Measurements from ENCODE around the gene KCTD7.
"Not testable (repeated sequence)": the region's sequence is repeated elsewhere in the genome, so short reads cannot be mapped to it uniquely, and the experiment has no call there.

KCTD7 gene

DNA sequence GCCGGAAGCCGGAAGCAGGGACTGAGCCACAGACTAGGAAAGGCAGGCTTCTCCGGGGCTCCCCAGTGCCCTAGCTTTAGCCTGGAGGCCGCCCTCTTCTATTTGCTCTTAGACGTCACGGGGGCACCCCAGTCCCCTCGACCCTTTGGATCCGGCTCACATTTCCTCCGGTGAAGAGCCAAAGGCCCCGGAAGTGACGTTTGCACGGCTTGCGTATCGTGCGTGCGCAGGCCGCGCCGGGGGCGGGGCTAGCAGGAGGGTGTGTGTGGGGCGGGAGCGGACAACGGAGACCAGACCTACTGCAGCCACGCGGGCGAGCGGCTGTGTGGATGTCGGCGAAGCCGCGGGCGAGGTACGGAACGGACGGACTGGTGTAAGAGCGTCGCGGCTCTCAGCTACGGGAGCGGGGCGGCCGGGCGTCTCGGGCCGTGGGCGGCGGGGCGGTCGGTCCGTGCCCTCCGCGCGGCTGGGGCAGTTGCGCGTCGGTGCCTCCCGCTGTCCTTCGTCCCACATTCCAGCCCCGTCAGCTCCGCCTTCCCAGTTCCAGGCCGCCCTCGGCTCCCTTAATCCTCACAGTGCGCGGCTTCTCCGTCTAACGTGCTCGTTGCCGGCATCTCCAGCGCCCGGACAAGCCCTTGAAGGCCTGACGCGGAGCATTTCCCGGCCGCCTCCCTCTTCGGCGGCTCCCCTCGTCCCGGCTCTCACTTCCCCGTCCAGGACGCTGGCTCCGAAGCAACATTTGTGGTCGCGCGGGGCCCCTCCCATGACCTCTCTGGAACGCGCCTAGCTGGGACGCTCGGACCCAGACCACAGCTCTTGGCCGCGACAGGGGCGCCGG lies 25.8 kb downstream of the KCTD7 start:
- peak; percentile 94 for DNase-seq (ENCODE audit: low read depth)

DNA sequence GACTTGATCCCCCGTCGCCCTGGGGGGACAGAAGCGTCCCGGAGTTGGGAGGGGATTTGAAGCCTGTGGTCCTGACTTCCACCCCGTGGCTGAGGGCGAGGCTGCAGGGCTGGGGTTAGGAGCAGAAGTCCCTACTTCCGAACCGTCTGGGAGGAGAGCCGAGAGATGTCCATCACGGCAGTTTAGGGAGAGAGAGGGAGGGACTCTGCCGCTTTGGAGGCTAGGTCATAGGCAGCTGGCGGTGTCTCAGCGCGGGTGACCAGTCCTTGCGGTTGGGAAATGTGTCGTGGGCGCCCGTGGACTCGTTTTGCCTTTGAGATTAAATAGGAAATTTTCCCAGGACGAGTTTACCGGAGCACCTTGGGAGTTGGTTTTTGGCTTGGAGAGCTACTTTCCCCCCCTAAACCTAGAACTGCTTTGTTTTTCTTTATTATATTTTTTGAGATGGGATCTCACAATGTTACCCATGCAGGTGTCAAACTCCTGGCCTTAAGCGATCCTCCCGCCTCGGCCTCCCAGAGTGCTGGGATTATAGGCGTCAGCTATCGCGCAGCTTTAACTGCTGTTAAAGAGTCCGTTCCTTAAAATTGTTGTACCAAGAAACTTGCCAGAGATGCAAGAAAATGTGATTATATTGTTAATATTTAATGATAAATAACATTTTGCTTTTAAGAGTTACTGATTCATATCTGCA lies 26.6 kb downstream of the KCTD7 start:
- DNase-seq (ENCODE audit: low read depth): not testable (repeated sequence)

DNA sequence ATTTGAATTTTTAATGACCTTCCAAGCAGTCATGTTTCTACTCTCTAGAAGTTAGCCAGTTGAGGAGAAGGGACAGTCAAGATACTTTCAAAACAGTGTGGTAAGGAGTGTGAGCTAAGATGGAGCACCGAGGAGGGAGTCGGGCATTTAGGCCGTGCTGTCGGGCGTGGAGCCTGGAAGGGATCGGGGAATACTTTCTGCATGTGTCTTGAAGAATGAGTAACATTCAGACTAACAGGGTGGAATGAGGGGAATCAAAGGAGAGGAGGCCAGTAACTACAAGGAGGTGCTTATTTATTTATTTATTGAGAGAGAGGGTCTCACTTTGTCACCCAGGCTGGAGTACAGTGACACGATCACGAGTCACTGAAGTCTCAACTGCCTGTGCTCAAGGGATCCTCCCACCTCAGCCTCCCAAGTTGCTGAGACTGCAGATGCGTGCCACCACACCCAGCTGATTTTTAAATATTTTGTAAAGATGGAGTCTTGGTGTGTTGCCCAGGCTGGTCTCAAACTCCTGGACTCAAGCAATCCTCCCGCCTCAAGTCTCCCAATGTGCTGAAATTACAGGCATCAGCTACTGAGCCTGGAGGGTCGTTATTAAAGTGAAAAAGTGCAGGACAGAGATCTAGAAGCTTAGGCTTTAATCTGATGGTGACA lies 27.3 kb downstream of the KCTD7 start:
- not testable (repeated sequence) for DNase-seq (ENCODE audit: low read depth)

DNA sequence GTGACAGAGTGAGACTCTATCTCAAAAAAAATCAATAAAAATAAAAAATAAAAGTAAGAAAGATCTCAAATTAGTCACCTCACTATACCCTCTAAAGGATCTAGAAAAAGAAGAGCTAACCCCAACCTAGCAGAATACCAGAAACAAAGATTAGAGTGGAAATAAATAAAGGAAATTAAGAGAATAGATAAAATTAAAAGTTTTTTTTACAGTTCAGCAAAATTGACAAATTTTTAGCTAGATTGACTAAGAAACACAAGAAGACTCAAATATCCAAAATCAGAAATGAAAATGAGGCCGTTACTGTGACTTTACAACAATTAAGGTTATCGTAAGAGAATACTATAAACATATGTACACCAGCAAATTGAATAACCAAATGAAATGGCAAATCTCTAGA lies 29.1 kb downstream of the KCTD7 start:
- DNase-seq (ENCODE audit: low read depth): no peak

DNA sequence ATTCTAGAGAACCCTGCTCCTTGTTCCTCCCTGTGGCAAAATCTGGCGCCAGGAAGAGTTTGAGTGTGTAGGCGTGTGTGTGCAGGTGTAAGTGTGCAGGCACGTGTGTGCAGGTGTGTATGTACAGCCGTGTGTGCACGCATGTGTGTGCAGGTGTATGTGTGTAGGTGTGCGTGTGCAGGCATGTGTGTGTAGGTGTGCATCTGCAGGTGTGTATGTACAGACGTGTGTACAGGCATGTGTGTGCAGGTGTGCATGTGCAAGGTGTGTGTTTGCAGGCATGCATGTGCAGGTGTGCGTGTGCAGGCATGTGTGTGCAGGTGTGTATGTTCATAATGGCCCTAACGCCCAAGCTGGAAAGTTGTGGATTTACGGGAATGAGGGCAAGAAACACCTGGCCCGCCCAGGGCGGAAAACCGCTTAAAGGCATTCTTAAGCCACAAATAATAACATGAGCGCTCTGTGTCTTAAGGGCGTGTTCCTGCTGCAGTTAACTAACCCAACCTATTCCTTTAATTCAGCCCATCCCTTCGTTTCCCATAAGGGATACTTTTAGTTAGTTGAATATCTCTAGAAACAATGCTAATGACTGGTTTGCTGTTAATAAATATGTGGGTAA lies 34.1 kb downstream of the KCTD7 start:
- DNase-seq (ENCODE audit: low read depth): no peak

DNA sequence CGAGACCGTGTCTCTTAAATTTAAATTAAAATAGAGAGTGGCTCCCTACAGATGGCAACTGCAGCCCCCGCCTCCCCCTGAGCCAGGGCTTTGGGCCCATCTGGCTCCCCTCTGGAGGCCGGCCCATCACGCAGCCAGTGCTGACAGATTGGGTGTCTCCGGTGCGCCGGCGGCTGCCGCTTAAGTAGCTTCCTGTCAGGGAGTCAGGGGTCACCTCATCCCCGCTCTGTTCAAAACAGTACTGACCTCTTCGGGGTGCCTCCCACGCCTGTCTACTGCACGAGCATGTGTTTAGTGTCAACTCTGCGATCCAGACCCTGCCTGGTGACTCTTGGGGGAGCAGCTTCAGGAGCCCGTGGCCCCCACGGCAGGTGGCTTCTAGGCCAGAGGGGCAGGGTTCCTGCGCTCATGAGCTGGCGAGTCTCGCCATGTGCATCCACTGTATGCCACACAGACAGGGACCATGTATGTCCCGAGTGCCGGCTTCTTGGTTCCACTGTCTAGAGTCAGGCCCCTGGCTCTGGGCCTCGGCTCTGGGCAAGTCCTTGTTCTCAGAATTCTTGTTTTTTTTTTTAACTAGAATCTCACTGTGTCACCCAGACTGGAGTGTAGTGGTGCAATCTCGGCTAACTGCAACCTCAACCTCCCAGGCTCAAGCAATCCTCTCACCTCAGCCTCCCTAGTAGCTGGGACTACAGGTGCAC lies 36.1 kb downstream of the KCTD7 start:
- no peak for DNase-seq (ENCODE audit: low read depth)

DNA sequence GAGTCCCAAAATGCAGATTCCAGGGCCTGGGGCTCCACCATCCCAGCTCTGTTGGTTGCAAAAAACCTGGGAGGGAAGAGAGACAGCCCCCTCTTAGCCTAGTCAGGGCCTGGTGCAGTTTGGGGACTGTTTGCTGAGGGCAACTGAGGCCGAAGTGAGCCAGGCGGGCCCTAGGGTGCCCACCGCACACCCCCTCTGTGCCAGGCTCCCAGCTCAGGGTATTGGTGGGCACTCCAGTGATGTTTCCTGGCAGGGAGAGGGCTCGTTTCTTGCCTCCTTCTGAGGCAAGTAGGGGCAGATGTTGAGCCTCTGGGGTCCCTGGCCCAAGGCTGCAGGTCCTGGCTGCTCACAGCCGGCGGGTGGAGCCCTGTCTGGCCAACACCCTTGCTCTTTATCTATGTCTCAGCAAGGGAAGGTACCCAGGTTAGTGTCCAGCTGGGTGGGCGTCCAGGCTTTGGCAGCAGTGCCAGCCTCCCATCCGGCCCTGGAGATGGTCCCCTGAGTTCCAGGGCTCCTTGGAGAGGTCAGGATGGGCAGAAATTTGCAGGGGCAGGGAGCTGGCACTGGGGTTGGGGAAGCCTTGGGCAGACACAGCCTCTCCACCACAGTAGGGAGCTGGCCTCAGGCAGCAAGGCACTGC lies 37.8 kb downstream of the KCTD7 start:
- DNase-seq (ENCODE audit: low read depth): no peak

DNA sequence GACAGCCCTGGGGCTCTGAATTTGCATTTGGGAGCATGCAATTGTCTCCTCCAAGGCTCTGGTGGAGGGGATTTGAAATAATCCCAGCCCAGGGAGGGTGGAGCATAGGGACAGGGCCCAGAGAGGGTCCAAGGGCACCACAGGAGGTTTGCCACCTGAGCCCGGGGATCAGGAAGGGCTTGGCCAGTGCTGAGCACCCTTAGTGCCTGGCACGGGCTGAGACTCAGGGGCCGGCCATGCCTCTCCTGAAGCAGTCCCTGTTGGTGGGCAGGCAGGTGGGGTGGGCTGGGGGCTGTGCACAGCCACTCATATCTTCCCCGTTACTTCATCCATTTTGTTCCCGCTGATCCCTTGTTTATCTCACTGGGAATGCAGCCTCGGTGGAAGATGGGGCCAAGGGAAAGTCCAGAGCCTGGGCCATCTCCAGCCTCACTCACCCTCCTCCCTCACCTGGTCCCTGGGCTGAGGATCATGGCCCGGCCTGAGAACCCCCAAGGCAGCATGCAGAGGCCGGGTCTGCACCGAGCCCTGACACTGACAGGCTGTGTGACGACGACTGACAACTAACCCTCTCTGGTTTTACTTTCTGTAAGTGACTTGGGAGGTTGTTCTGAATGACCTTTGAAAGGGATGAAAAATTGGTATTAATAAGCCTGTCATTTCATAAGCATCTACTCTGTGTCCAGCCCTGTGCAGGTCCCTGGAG lies 38.5 kb downstream of the KCTD7 start:
- DNase-seq (ENCODE audit: low read depth): no peak

DNA sequence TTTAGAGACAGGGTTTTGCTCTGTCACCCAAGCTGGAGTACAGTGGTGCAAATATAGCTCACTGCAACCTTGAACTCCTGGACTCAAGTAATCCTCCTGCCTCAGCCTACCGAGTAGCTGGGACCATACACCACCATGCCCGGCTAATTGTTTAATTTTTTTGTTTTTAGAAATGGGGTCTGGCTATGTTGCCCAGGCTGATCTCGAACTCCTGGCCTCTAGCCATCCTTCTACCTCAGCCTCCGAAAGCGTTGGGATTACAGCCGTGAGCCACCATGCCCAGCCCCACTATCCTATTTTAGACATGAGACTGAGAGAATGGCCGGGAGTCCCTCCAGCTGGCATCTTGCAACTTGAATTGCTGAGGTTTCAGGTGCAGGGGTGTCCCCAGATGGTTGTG lies 39.4 kb downstream of the KCTD7 start:
- DNase-seq (ENCODE audit: low read depth): no peak

DNA sequence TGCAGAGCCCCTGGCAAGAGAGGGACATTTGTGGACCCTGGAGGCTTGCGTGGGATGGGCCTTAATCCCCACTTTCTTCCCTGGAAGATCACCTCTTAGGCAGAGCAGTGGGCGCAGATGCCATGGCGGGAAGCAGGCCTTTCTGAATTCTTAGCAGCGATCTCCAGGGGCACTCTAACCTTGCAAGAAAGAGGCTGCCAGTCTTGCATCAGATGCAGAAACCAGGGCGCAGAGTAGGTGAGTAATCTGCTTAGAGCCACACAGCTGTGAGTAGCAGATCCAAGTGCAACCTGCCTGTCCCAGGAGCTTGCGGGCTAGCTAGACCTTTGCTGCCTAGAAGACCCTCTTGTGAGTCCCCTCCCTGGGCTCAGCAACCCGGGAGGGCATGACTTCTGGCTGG lies 40.0 kb downstream of the KCTD7 start:
- DNase-seq (ENCODE audit: low read depth): no peak

DNA sequence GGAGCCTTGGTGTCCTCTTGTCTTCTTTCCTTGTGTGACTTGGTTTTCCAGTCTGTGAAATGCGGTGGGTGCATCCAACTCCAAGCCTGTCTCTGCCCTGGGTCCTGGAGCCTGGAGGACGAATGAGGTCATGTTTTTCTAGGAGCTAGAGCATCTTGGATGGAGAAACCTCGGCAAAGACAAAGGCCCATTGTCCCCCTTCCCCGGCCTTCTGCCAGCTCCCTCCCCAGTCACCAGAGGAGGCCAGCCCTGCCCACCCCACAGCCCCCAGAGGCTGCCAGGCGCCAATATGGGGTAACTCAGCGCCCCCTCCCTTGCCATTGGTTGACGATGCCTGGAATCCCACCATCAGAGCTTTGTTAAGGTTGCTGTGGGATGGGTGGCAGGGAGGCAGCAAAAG lies 40.4 kb downstream of the KCTD7 start:
- DNase-seq (ENCODE audit: low read depth): no peak

DNA sequence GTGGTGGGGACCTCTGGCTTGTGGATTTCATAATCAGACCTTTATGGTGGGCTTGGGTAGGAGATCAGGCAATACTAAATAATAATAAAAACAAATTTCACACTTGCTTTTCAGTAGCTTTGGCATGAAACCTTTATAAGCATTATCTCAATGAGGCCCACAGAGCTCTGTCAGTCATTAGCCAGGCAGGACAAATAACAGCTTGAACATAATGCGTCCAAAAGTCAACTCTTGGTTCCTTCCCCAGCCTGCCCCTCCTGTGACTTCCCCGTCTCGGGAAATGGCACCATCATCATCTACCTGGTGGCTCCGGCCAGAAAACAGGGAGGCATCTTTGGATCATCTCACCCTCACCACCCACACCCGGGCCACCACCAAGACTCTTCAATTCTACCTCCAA lies 40.8 kb downstream of the KCTD7 start:
- DNase-seq (ENCODE audit: low read depth): no peak

DNA sequence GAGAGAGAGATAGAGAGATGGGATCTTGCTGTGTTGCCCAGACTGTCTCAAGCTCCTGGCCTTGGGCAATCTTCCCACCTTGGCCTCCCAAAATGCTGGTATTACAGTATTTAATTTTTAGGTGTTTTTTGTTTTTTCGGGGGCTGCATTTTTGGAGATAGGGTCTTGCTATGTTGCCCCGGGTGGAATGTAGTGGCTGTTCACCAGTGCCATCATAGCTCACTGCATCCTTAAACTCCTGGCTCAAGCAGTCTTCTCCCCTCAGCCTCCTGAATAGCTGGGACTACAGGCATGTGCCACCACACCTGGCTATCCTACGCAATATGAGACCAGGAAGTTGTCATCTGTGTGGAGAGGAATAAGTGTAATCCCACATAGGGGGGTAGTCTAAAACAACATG lies 42.4 kb downstream of the KCTD7 start:
- no peak for DNase-seq (ENCODE audit: low read depth)

DNA sequence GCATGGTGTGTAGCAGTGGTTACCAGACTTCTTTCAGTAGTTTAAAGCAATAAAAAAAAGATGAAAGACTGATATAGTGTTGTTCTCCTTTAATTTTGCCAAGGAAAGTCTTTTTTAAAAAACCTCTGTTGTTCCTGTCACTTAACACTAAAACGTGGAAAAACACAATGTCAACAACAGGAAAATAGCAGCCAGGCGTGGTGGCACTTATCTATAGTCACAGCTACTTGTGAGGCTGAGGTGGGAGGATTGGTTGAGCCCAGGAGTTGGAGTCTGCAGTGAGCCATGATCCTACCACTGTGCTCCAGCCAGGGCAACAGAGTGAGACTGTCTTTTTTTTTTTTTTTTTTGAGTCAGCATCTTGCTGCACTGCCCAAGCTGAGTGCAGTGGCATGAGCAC lies 42.8 kb downstream of the KCTD7 start:
- DNase-seq (ENCODE audit: low read depth): not testable (repeated sequence)

DNA sequence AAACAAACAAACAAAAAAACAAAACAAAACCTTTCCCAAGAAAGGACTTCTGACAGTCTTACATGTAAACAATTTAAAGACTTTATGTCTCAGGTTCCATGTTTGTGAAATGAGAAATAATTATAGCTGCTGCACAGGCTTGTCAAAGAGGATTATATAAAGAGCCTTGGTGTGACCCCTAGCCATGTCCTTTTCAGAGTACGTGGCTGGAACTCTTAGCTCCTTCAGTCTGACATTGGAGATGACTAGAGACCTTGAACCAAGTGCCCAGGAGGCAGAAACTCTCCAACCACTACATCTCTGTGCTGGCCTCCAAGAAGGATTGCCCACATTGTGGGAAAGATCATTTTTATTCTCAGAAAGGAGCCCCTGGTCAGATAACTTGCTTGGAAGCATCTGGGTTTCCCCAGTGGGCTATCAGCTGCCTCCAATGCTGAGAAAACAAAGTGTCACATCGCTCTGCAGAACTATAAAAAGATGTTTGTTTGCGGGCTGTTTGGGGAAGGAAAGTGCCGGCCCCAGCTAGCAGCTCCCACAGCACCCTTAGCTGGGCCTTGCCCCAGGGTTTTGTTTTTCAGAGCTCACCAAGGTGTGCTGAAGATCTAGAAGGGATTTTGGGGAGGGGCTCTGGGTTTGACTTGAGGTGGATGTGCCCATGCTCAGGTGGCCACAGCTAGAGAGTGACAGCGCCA lies 43.9 kb downstream of the KCTD7 start:
- DNase-seq (ENCODE audit: low read depth): not testable (repeated sequence)

DNA sequence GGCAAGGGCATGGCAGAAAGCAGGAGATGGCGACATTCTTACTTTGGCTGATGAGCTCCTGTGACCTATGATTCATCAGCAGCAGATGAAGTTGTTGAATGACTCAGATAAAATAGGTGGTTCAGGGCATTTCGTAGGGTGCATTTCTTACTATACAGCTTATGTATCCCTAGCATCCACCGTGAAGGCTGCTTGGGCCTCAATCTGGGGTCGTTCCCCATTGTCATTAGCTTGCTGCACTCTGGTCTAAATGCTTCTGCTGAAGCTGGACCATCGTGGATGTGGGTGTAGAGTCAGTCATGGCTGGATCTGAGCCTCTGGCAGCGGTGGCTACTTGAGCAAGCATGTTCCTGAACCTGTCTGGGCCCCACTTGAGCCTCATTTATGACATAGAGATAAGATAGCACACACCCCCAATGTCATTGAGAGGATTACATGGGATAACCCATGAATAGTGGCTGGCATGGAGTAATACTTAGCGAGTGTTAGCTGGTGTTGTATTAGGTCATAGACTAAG lies 44.5 kb downstream of the KCTD7 start:
- not testable (repeated sequence) for DNase-seq (ENCODE audit: low read depth)

DNA sequence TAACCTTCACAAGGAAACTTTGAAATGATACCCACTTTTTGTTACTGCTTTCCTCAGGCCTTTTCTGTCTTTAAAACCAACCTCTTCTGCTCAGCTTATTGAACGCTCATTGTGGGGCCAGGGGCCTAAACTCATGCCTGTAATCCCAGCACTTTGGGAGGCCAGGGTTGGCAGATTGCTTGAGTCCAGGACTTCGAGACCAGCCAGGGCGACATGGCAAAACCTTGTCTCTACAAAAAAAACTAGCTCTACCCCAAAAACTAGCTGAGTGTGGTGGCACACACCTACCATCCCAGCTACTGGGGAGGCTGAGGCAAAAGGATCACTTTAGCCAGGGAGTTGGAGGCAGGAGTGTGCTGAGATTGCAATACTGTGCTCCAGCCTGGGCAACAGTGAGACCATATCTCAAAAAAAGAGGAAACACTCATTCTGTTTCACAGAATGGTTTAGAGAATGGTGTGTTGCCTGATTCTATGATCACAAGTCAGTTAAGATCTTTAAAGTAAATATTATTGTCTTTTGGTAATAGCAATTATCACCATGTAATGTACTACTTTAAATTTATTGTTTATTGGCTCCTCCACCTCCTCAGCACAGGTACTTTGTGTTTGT lies 51.1 kb downstream of the KCTD7 start:
- no peak for DNase-seq (ENCODE audit: low read depth)

DNA sequence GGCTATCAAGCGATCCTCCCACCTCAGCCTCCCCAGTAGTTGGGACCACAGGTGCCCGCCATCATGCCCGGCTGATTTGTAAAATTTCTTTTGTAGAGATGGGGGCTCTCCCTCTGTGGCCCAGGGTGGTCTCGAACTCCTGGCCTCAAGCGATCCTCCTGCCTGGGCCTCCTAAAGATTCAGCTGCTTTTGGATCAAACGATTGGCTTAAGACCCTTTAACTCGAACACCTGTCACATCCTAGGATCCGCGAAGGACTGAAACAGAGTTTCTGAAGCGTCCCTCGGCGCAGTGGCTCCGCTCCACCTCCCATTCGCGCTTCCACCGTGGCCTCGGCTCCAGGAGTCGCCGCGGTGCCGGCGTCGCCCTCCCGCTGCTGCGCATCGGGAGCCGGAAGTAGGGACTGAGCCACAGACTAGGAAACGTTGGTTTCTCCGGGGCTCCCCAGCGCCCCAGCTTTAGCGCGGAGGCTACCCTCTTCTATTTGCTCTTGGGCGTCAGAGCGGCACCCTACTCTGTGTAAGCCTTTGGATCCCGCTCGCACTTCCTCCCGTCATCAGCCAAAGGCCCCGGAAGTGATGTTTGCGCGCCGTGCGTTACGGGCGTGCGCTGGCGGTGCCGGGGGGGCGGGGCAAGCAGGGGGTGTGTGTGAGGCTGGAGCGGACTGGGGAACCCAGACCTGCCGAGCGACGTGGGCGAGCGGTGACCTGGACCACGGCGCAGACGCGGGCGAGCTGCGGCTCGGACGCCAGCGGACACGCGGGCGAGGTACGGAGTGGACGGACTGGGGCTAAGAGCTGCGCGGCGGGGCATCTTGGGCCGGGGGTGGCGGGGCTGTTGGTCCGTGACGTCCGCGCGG lies 53.0 kb downstream of the KCTD7 start:
- peak; percentile 95 for DNase-seq (ENCODE audit: low read depth)
